AG09309 (cell line): ENCODE measurements around the gene KCNJ1.

Source experiments
- DNase-seq: peaks from one replicate; pipeline ENCODE4 v3.0.0-alpha.2; 2010; ENCODE audit warnings: low read depth
- H3K4me3 ChIP-seq: 2 replicates; pipeline ENCODE4 v1.5.1; 2011; ENCODE audit warnings: mild to moderate bottlenecking, low read depth, low read length, moderate library complexity; ENCODE audit not compliant: control insufficient read depth
- CTCF ChIP-seq: IDR thresholded peaks from 2 replicates; pipeline ENCODE4 v1.5.1; 2011; ENCODE audit warnings: mild to moderate bottlenecking, low read depth, low read length, inconsistent platforms; ENCODE audit not compliant: insufficient read depth, control insufficient read depth; ENCODE audit errors: missing control alignments

Gene KCNJ1

GRCh38 chr11:128814856-128815705 is 52.0 kb downstream of the KCNJ1 start:
- no peak overlapping the region for H3K4me3 ChIP-seq

GRCh38 chr11:128813729-128814128 is 53.4 kb downstream of the KCNJ1 start:
- no peak for DNase-seq
- H3K4me3 ChIP-seq, result no peak overlapping the region
- TF ChIP-seq CTCF, result no peak

More at GRCh38 chr11:128814856-128815705, 52.0 kb downstream of the KCNJ1 start:
- TF ChIP-seq CTCF, result no peak
- peak; percentile 88 for DNase-seq

GRCh38 chr11:128810784-128811514 is 56.1 kb downstream of the KCNJ1 start:
- H3K4me3 ChIP-seq, result no peak overlapping the region
- TF ChIP-seq CTCF, result no peak
- no peak for DNase-seq

- TF ChIP-seq CTCF, result no peak
- no peak overlapping the region for H3K4me3 ChIP-seq
- no peak for DNase-seq
Observed at GRCh38 chr11:128809128-128809527, 58.0 kb downstream of the KCNJ1 start.

GRCh38 chr11:128807909-128808308 is 59.2 kb downstream of the KCNJ1 start:
- H3K4me3 ChIP-seq, result no peak overlapping the region
- DNase-seq, result no peak
- TF ChIP-seq CTCF, result no peak

- H3K4me3 ChIP-seq, result no peak overlapping the region
- no peak for TF ChIP-seq CTCF
- DNase-seq, result no peak
Observed at GRCh38 chr11:128806506-128807261, 60.4 kb downstream of the KCNJ1 start.
